ENCODE measurements around the gene KRTAP9-8. TPM values are rescaled to one million over a fixed set of nuclear protein-coding genes. Genes with fewer than 3 reads are reported as not detected.
A peak's percentile ranks its signal among the peaks of the same experiment; 100 is the strongest.

The KRTAP9-8 gene
- total and polyA plus RNA-seq, 2 of the 4 experiments (the other 2 are of a cell fraction) = not detected

GRCh38 chr17:41212524-41213169, 25.2 kb upstream of the KRTAP9-8 start:
- Histone ChIP-seq H3K9me1 (ENCODE audit: insufficient read depth, low read length) (peaks cover 7% of the 10 kb centered on the region; the same call in 1 of the 2 replicates), H4K5ac (ENCODE audit: low read depth, low read length) (no peak overlapping the region), H3K27ac (ENCODE audit: insufficient read depth, low read length) (no peak overlapping the region), H3K56ac (ENCODE audit: extremely low read depth, insufficient read depth, low read length) (no peak overlapping the region), H2BK15ac (ENCODE audit: low read depth, low read length) (no peak overlapping the region), H2BK5ac (ENCODE audit: low read depth, low read length, poor library complexity, severe bottlenecking) (no peak overlapping the region), H3K18ac (ENCODE audit: low read depth, low read length) (no peak overlapping the region), H3K23ac (ENCODE audit: low read depth, low read length) (no peak overlapping the region), H3K36me3 (ENCODE audit: control insufficient read depth, insufficient read depth, low read length) (no peaks in the 10 kb centered on the region), H3K9me3 (ENCODE audit: control insufficient read depth, insufficient read depth, low read length) (no peaks in the 10 kb centered on the region), H3K4me2 (ENCODE audit: low read depth, low read length) (no peak overlapping the region), H2BK20ac (ENCODE audit: low read depth, low read length) (peak overlapping the region; percentile 39; the same call in 1 of the 2 replicates), H3K4ac (ENCODE audit: low read depth, low read length) (peak overlapping the region; percentile 61; the same call in 1 of the 2 replicates), H4K91ac (ENCODE audit: insufficient read depth, low read depth, low read length) (no peak overlapping the region), H3K4me3 (ENCODE audit: insufficient read depth, low read depth, low read length) (no peak overlapping the region), H3K27me3 (ENCODE audit: control insufficient read depth, insufficient read depth, low read length) (peaks cover 4% of the 10 kb centered on the region; the same call in 1 of the 2 replicates), H3K79me1 (ENCODE audit: low read depth in 1 of 2, low read length in 2 of 2) (no peaks in the 10 kb centered on the region), H2AK5ac (ENCODE audit: low read depth, low read length) (peak overlapping the region; percentile 78), H3K9ac (ENCODE audit: low read depth, low read length) (no peak overlapping the region), H3K4me1 (ENCODE audit: control insufficient read depth, insufficient read depth, low read length) (no peaks in the 10 kb centered on the region), H2AK9ac (replicated peaks; ENCODE audit: low read depth, low read length, poor library complexity) (peak overlapping the region; percentile 81), H4K20me1 (ENCODE audit: insufficient read depth, low read length) (no peaks in the 10 kb centered on the region), H3K14ac (replicated peaks; ENCODE audit: low read depth, low read length) (0 out of 2 replicates have a peak overlapping the region, but pooled peaks have one; percentile 31), H2AFZ (replicated peaks; ENCODE audit: low read length, poor library complexity) (peak overlapping the region; percentile 67), H4K8ac (ENCODE audit: low read depth in 2 of 2, low read length in 2 of 2) (no peak overlapping the region), H2BK120ac (ENCODE audit: low read depth, low read length) (no peak overlapping the region)
- ChIA-PET CTCF (interaction anchor here (1.2 kb wide), 1 partner anchor 336 kb away, joined by 3 read pairs; no protein-coding TSS in a partner anchor), POLR2A (ENCODE audit: unreplicated experiment) (no interaction called here)
- in situ Hi-C loops (cut with MboI; ENCODE audit: low sequenced_read_pairs) (no loop called here), intact Hi-C loops (cut with micrococcal nuclease) (no loop called here), dilution Hi-C loops (cut with HindIII; ENCODE audit: low sequenced_read_pairs, unreplicated experiment) (no loop called here)
- no TSS peak for BruUV-seq (replicated peaks)
- TF ChIP-seq RFX5 (IDR thresholded peaks at IDR 0.05; ENCODE audit: low read depth, low read length) (no peak), SMC3 (IDR thresholded peaks at IDR 0.05; ENCODE audit: low read depth, low read length) (no peak)
- ATAC-seq (ENCODE audit: low read depth) (no peak), DNase-seq (no peak)
- 59% methylated on average over 4 of the region's 7 CpGs; no CpG with 5 or more reads in 1 of the 2 experiments for WGBS, 2 experiments (ENCODE audit: extremely low coverage in 2 of 2, insufficient read length in 1 of 2)
